NCI-H1436 treated with DMSO at 0.1 percent for 48 hours (cell line): ENCODE data around the gene DMRTB1.
"Not testable (repeated sequence)": the region's sequence is repeated elsewhere in the genome, so short reads cannot be mapped to it uniquely, and the experiment has no call there.

Source experiments
- DNase-seq: peaks from one replicate; lab custom pipeline; 2025; lab: John Stamatoyannopoulos, UW

Gene DMRTB1

GRCh38 chr1:53459321-53460175, at the start of gene DMRTB1:
Gene DMRTB1, plus strand, starts transcription at chr1:53459399. Its CDS starts 55 bp downstream, at chr1:53459454.
- DNase-seq, result no peak

- no peak for DNase-seq
Measured at GRCh38 chr1:53409695-53410094, 49.5 kb upstream of the DMRTB1 start.

GRCh38 chr1:53410100-53410541, 49.1 kb upstream of the DMRTB1 start:
- DNase-seq, result no peak

GRCh38 chr1:53410701-53411100, 48.5 kb upstream of the DMRTB1 start:
- DNase-seq, result no peak

- no peak for DNase-seq
Measured at GRCh38 chr1:53411541-53412152, 47.6 kb upstream of the DMRTB1 start.

GRCh38 chr1:53412285-53413174, 46.7 kb upstream of the DMRTB1 start:
- no peak for DNase-seq

GRCh38 chr1:53413175-53414001, 45.8 kb upstream of the DMRTB1 start:
- DNase-seq, result no peak

- no peak for DNase-seq
Measured at GRCh38 chr1:53414632-53415031, 44.6 kb upstream of the DMRTB1 start.

GRCh38 chr1:53415432-53415831, 43.8 kb upstream of the DMRTB1 start:
- DNase-seq, result no peak

- no peak for DNase-seq
Measured at GRCh38 chr1:53416269-53416813, 42.9 kb upstream of the DMRTB1 start.

GRCh38 chr1:53417074-53417511, 42.1 kb upstream of the DMRTB1 start:
- no peak for DNase-seq

- DNase-seq, result no peak
Measured at GRCh38 chr1:53419034-53419433, 40.2 kb upstream of the DMRTB1 start.

GRCh38 chr1:53420341-53420740, 38.9 kb upstream of the DMRTB1 start:
- DNase-seq, result no peak

GRCh38 chr1:53421208-53421607, 38.0 kb upstream of the DMRTB1 start:
- DNase-seq, result no peak

GRCh38 chr1:53430261-53430660, 28.9 kb upstream of the DMRTB1 start:
- DNase-seq, result no peak

GRCh38 chr1:53430779-53431178, 28.4 kb upstream of the DMRTB1 start:
- DNase-seq, result no peak

GRCh38 chr1:53431244-53431643, 28.0 kb upstream of the DMRTB1 start:
- no peak for DNase-seq

- DNase-seq, result no peak
Measured at GRCh38 chr1:53431805-53432565, 27.2 kb upstream of the DMRTB1 start.

GRCh38 chr1:53432611-53433010, 26.6 kb upstream of the DMRTB1 start:
- DNase-seq, result no peak

- not testable (repeated sequence) for DNase-seq
Measured at GRCh38 chr1:53434405-53435007, 24.7 kb upstream of the DMRTB1 start.
